H1 (cell line): Measurements from ENCODE around the gene RAMP1. TPM values are rescaled to one million over a fixed set of nuclear protein-coding genes. Genes with fewer than 3 reads are reported as not detected.

Experiments used
- CTCF ChIA-PET: fragments of 300-600 bp; sonication (Branson Sonifier 250); formaldehyde crosslinking; loops from one replicate; lab custom pipeline; 2021; ENCODE audit not compliant: partially characterized antibody; lab: Charles Lee
- POLR2A ChIA-PET: fragments of 300-600 bp; sonication (Branson Sonifier 250); formaldehyde crosslinking; loops from one replicate; lab custom pipeline; 2021; ENCODE audit warnings: inconsistent platforms; ENCODE audit not compliant: partially characterized antibody; lab: Charles Lee
- DNase-seq, 2 experiments: peaks; one replicate each; pipeline versions ENCODE4 v3.0.0 to v3.0.0-alpha.2; 2010 to 2022; ENCODE audit warnings: low spot score in 2 of 2, low read depth in 1 of 2, mixed read lengths in 1 of 2
- FAIRE-seq: peaks from 2 replicates; lab custom pipeline; 2011; peaks lifted over from hg19 to GRCh38; lab: Jason Lieb, UNC
- H2AFZ ChIP-seq: 2 replicates; pipeline ENCODE4 v1.8.1; 2012; ENCODE audit warnings: low read length, inconsistent platforms
- H2AK5ac ChIP-seq: 2 replicates; pipeline ENCODE4 v1.6.1; 2013; ENCODE audit warnings: low read depth, low read length
- H2BK120ac ChIP-seq: replicated peaks from 2 replicates; pipeline ENCODE3; 2013; ENCODE audit warnings: low read depth, low read length, inconsistent platforms
- H2BK12ac ChIP-seq: 2 replicates; pipeline ENCODE4 v1.6.1; 2013; ENCODE audit warnings: low read depth, low read length
- H2BK15ac ChIP-seq: 2 replicates; pipeline ENCODE4 v1.6.1; 2013; ENCODE audit warnings: low read length
- H2BK20ac ChIP-seq: 2 replicates; pipeline ENCODE4 v1.6.1; 2013; ENCODE audit warnings: low read length
- H2BK5ac ChIP-seq: 2 replicates; pipeline ENCODE4 v1.6.1; 2013; ENCODE audit warnings: low read depth, low read length
- H3K14ac ChIP-seq: 2 replicates; pipeline ENCODE4 v1.6.1; 2013; ENCODE audit warnings: inconsistent platforms; ENCODE audit not compliant: insufficient read length
- H3K18ac ChIP-seq: 2 replicates; pipeline ENCODE4 v1.6.1; 2013; ENCODE audit warnings: low read length; ENCODE audit errors: extremely low read depth
- H3K23ac ChIP-seq: 2 replicates; pipeline ENCODE4 v1.6.1; 2013; ENCODE audit warnings: inconsistent platforms; ENCODE audit not compliant: insufficient read length
- H3K23me2 ChIP-seq: 2 replicates; pipeline ENCODE4 v1.6.1; 2013; ENCODE audit warnings: low read depth, low read length
- H3K27ac ChIP-seq: 2 replicates; pipeline ENCODE4 v1.6.1; 2011; ENCODE audit warnings: low read depth, low read length, inconsistent platforms
- H3K27me3 ChIP-seq, 4 experiments: replicated peaks in 1 of 4; 1 replicate in 1 of 4; 2 replicates in 3 of 4; pipeline versions ENCODE4 v1.6.1 to v1.8.1; 2011 to 2013; ENCODE audit warnings: low read length in 3 of 4, mild to moderate bottlenecking in 3 of 4, inconsistent platforms in 2 of 4, mixed read lengths in 2 of 4, moderate library complexity in 1 of 4; ENCODE audit not compliant: control insufficient read depth in 3 of 4, insufficient read depth in 3 of 4; ENCODE audit errors: extremely low read depth in 1 of 4
- H3K36me3 ChIP-seq, 4 experiments: 2 replicates each; pipeline versions ENCODE4 v1.6.1 to v1.8.1; 2011 to 2013; ENCODE audit warnings: mild to moderate bottlenecking in 4 of 4, low read length in 3 of 4, moderate library complexity in 2 of 4, control low read depth in 1 of 4, inconsistent platforms in 1 of 4; ENCODE audit not compliant: insufficient read depth in 4 of 4, control insufficient read depth in 2 of 4
- H3K4ac ChIP-seq: replicated peaks from 2 replicates; pipeline ENCODE3; 2013; ENCODE audit warnings: low read length, low read depth, mixed read lengths, inconsistent platforms; ENCODE audit not compliant: insufficient read length
- H3K4me1 ChIP-seq, 4 experiments: replicated peaks in 1 of 4; 1 replicate in 1 of 4; 2 replicates in 3 of 4; pipeline versions ENCODE4 v1.6.1 to v1.8.1; 2011 to 2013; ENCODE audit warnings: low read length in 3 of 4, inconsistent platforms in 2 of 4, mixed read lengths in 1 of 4; ENCODE audit not compliant: insufficient read depth in 4 of 4, control insufficient read depth in 3 of 4
- H3K4me2 ChIP-seq, 2 experiments: 2 replicates each; pipeline versions ENCODE4 v1.6.1 to v1.8.1; 2011 to 2013; ENCODE audit warnings: low read depth in 2 of 2, low read length in 2 of 2, control low read depth in 1 of 2, inconsistent platforms in 1 of 2, mild to moderate bottlenecking in 1 of 2; ENCODE audit not compliant: insufficient read depth in 1 of 2
- H3K4me3 ChIP-seq, 4 experiments: fragments of 200-600, 300-600 bp in 1 of 4; sonication (generic), shearing (Covaris generic), sonication (Bioruptor Twin) in 1 of 4; 2 replicates each; pipeline versions ENCODE4 v1.5.1 to v1.8.1; 2011 to 2016; ENCODE audit warnings: low read length in 4 of 4, low read depth in 3 of 4, control low read depth in 2 of 4, inconsistent platforms in 2 of 4, mild to moderate bottlenecking in 2 of 4, mixed read lengths in 1 of 4, moderate library complexity in 1 of 4; ENCODE audit not compliant: insufficient read depth in 2 of 4; ENCODE audit errors: extremely low read depth in 1 of 4
- H3K56ac ChIP-seq: replicated peaks from 2 replicates; pipeline ENCODE3; 2013; ENCODE audit warnings: low read depth, mild to moderate bottlenecking, mixed read lengths, low read length, inconsistent platforms; ENCODE audit not compliant: insufficient read length
- H3K79me1 ChIP-seq: 2 replicates; pipeline ENCODE4 v1.6.1; 2013; ENCODE audit warnings: low read depth, low read length, control low read depth
- H3K79me2 ChIP-seq, 2 experiments: 2 replicates each; pipeline versions ENCODE4 v1.6.1 to v1.8.1; 2012 to 2013; ENCODE audit warnings: low read length in 2 of 2, mild to moderate bottlenecking in 2 of 2, inconsistent platforms in 1 of 2; ENCODE audit not compliant: insufficient read depth in 2 of 2, control insufficient read depth in 1 of 2
- H3K9ac ChIP-seq, 4 experiments: replicated peaks in 1 of 4; 1 replicate in 1 of 4; 2 replicates in 3 of 4; pipeline versions ENCODE4 v1.6.1 to v1.8.1; 2011 to 2013; ENCODE audit warnings: low read depth in 3 of 4, low read length in 3 of 4, control low read depth in 2 of 4, mild to moderate bottlenecking in 2 of 4, moderate library complexity in 2 of 4, inconsistent platforms in 1 of 4; ENCODE audit errors: extremely low read depth in 1 of 4
- H3K9me3 ChIP-seq, 2 experiments: 2 replicates each; pipeline versions ENCODE4 v1.6.1 to v1.8.1; 2012 to 2013; ENCODE audit warnings: mild to moderate bottlenecking in 2 of 2, moderate library complexity in 2 of 2, control low read depth in 1 of 2, inconsistent platforms in 1 of 2, low read depth in 1 of 2, low read length in 1 of 2, mixed read lengths in 1 of 2; ENCODE audit not compliant: insufficient read depth in 2 of 2
- H4K20me1 ChIP-seq, 2 experiments: replicated peaks in 1 of 2; 2 replicates each; pipeline versions ENCODE3 to v1.8.1; 2011 to 2013; ENCODE audit warnings: inconsistent platforms in 2 of 2, low read length in 2 of 2, mild to moderate bottlenecking in 1 of 2; ENCODE audit not compliant: insufficient read depth in 2 of 2, control insufficient read depth in 1 of 2
- H4K5ac ChIP-seq: 2 replicates; pipeline ENCODE4 v1.6.1; 2013; ENCODE audit warnings: low read length, low read depth, mixed read lengths, inconsistent platforms; ENCODE audit not compliant: insufficient read length
- H4K8ac ChIP-seq: 2 replicates; pipeline ENCODE4 v1.8.0; 2013; ENCODE audit warnings: mild to moderate bottlenecking, moderate library complexity, low read length, inconsistent platforms; ENCODE audit not compliant: insufficient read depth; ENCODE audit errors: extremely low read depth
- H4K91ac ChIP-seq: replicated peaks from 2 replicates; pipeline ENCODE3; 2013; ENCODE audit warnings: low read length, mixed read lengths, inconsistent platforms; ENCODE audit not compliant: insufficient read length
- BRCA1 ChIP-seq: IDR thresholded peaks from 2 replicates; pipeline ENCODE4 v1.6.1; 2012; ENCODE audit warnings: low read depth, low read length, improper control_type of control experiment
- FOSL1 ChIP-seq: IDR thresholded peaks from 2 replicates; pipeline ENCODE4 v1.6.1; 2011; ENCODE audit warnings: mild to moderate bottlenecking, low read depth, low read length, moderate library complexity; ENCODE audit not compliant: insufficient read depth
- HDAC6 ChIP-seq: IDR thresholded peaks from one replicate; pipeline ENCODE4 v1.7.1; 2012; ENCODE audit warnings: low read depth, mild to moderate bottlenecking, inconsistent platforms, low read length, moderate library complexity
- WGBS, 2 experiments: shearing (Covaris generic) in 1 of 2; methylation state at CpG; one replicate each; pipeline versions ENCODE4 v1.1.6 to v1.1.7; 2013 to 2015; ENCODE audit warnings: low lambda C conversion rate in 2 of 2, mixed read lengths in 2 of 2, inconsistent platforms in 1 of 2, low coverage in 1 of 2, missing lambda C conversion rate in 1 of 2; ENCODE audit not compliant: insufficient replicate concordance in 2 of 2, insufficient coverage in 1 of 2, insufficient read length in 1 of 2; ENCODE audit errors: extremely low coverage in 1 of 2, missing lambda C conversion rate in 1 of 2; 5-methylcytosine and 5-hydroxymethylcytosine counted together
- polyA plus RNA-seq, 7 experiments: library from polyadenylated mRNA; depleted of rRNA in 3 of 7; stranded (reverse) in 5 of 7; unstranded in 2 of 7; fragments of >200 nt in 5 of 7; fragments of 200-250 nt in 2 of 7; gene quantifications; 1 replicate in 5 of 7; 2 replicates in 1 of 7; 4 replicates in 1 of 7; pipeline versions ENCODE4 v1.2.1 to v1.2.3, GENCODE V29; 2011 to 2013; ENCODE audit warnings: missing spikeins in 2 of 7, mixed read lengths in 2 of 7
- total RNA-seq: library from RNA; stranded (reverse); fragmentation: NEBNext Ultra II Directional; extraction: Animal tissue kit (Norgen Biotek cat#: 25700); gene quantifications from 2 replicates; pipeline ENCODE4 v1.2.1, GENCODE V29; 2021
- TF ChIP-seq, protein P1 (sequence below): IDR thresholded peaks from 2 replicates; pipeline ENCODE4 v1.6.1; 2011; ENCODE audit warnings: low read depth, mild to moderate bottlenecking, low read length; ENCODE audit not compliant: insufficient read depth

Gene RAMP1
- total and polyA plus RNA-seq, 2 of the 8 experiments (the other 6 are each of a cell fraction or from before 2014, with no cell fraction given): 0.65 to 4.3 TPM

DNA sequence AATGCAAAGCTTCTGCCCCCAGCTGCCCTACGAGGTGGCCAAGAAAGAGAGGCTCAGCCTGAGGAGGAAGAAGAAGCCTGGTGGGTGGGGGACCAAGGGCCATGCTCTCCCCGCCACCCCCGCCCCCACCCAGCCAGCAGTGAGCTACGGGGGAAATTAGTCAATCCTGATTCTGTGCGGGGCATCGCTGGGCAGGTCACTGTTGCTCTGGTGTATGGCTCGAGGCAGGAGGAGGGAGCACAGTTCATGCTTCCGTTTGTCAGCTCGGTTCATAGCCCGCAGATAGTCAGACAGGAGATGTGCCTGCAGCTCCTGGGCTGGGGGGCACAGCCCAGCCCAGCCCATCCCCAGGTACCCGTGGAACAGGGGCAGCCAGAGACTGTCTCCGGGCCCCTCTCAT lies 17.1 kb downstream of the RAMP1 start:
- H3K4me2 ChIP-seq: no peak overlapping the region
- H3K23ac ChIP-seq: no peak overlapping the region
- H2AK5ac ChIP-seq: no peak overlapping the region
- no peak overlapping the region for H2BK120ac ChIP-seq
- no peak for TF ChIP-seq HDAC6
- TF ChIP-seq, protein P1, sequence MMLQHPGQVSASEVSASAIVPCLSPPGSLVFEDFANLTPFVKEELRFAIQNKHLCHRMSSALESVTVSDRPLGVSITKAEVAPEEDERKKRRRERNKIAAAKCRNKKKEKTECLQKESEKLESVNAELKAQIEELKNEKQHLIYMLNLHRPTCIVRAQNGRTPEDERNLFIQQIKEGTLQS: no peak
- no peak for TF ChIP-seq BRCA1
- no peak for TF ChIP-seq FOSL1
- no peak overlapping the region for H2BK15ac ChIP-seq
- WGBS, 2 experiments: 95% methylated on average over 7 of the region's 12 CpGs; no CpG with 5 or more reads in 1 of the 2 experiments
- no peaks in the 10 kb centered on the region for H4K20me1 ChIP-seq
- no peak overlapping the region for H3K4ac ChIP-seq
- no peak overlapping the region for H2BK20ac ChIP-seq
- no peaks in the 10 kb centered on the region for H3K27me3 ChIP-seq
- no peak overlapping the region for H4K91ac ChIP-seq
- no peak overlapping the region for H3K9ac ChIP-seq
- H3K4me1 ChIP-seq: no peaks in the 10 kb centered on the region; a peak in 3 of 7 replicates
- no peak overlapping the region for H3K56ac ChIP-seq
- ChIA-PET CTCF (interaction anchor here (0.6 to 1.9 kb wide), 6 partner anchors 8 to 291 kb away, joined by 3 to 5 read pairs (median 4); no protein-coding TSS in a partner anchor), POLR2A (no interaction called here)
- H3K9me3 ChIP-seq: no peaks in the 10 kb centered on the region; a peak in 1 of 4 replicates
- no peak overlapping the region for H3K27ac ChIP-seq
- no peak overlapping the region for H2AFZ ChIP-seq
- H3K23me2 ChIP-seq: no peaks in the 10 kb centered on the region
- no peak overlapping the region for H2BK5ac ChIP-seq
- DNase-seq (no peak), FAIRE-seq (no peak)
- H3K4me3 ChIP-seq: no peak overlapping the region
- no peaks in the 10 kb centered on the region for H3K79me1 ChIP-seq
- no peaks in the 10 kb centered on the region for H3K79me2 ChIP-seq
- H2BK12ac ChIP-seq: no peak overlapping the region
- no peak overlapping the region for H4K5ac ChIP-seq
- no peaks in the 10 kb centered on the region for H3K36me3 ChIP-seq
- H3K18ac ChIP-seq: no peak overlapping the region
- H3K14ac ChIP-seq: no peak overlapping the region
- no peak overlapping the region for H4K8ac ChIP-seq
